D341Med (cell line): ENCODE data around the gene HECW1.
"Not testable (repeated sequence)": the region's sequence is repeated elsewhere in the genome, so short reads cannot be mapped to it uniquely, and the experiment has no call there.

Source experiments
- DNase-seq: peaks from one replicate; pipeline ENCODE4 v3.0.0; 2012; ENCODE audit warnings: low spot score

Gene HECW1

GRCh38 chr7:43208242-43208641 lies 95.8 kb downstream of the HECW1 start:
- no peak for DNase-seq

DNA sequence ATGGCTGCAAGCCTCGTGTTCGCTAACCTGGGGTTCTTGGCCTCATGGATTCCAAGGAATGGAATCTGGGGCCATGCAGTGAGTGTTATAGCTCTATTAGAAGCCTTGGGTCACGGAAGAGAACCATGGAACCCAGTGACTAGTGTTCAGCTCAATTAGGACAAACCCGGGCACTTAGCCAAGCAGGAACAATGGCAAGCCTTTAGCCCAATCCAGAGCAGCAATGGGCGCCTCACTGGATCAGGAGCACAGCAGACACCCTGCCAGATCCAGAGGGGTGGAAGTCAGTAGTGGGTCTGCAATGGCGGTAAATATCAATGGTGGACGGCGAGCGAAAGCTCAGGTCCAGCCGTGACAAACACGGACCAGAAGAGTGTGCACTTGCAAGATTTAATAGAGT lies 98.1 kb downstream of the HECW1 start:
- DNase-seq: not testable (repeated sequence)

- no peak for DNase-seq
Measured at GRCh38 chr7:43211286-43211685, 98.8 kb downstream of the HECW1 start.

GRCh38 chr7:43211693-43212092 lies 99.2 kb downstream of the HECW1 start:
- DNase-seq: no peak

GRCh38 chr7:43212921-43213320 lies 100.5 kb downstream of the HECW1 start:
- DNase-seq: no peak

- no peak for DNase-seq
Measured at GRCh38 chr7:43215061-43215460, 102.6 kb downstream of the HECW1 start.

DNA sequence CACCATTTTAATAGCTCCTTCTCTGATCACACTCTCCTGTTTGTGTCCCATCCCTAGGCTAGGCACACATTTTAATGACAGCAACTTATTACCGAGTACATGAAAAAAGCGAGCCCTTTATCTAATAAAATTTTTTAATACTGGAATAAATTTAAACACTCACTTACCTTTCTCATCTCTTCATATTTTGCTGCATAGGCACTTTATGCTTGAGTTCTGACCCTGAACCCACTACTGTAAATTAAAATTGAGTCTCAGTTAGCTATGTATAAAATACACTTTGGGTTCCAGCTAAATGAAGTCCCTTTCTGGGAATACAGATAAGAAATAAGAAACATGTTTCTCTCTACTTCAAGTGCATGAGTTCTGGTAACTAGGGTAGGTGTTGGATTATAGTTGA lies 104.6 kb downstream of the HECW1 start:
- no peak for DNase-seq

GRCh38 chr7:43218901-43219300 lies 106.5 kb downstream of the HECW1 start:
- DNase-seq: not testable (repeated sequence)

GRCh38 chr7:43220250-43220649 lies 107.8 kb downstream of the HECW1 start:
- DNase-seq: no peak

DNA sequence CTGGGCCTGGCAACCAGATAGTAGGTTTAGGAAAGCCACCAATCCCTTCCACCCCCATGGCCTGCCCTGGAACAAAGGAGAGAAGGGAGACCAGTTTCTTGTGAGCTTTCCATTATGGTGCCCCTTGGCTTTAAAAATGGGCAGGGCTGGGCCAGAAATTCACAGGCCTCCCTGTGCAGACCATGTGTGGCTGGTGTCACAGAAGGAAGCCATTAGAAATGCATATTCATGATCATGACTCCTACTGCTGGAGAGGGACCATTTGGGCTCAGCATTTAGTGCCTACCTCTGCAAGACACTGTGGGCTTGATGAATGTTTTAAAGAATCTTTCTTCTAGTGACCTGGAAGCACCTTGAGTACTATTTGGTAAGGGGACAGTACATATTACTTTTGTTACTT lies 108.3 kb downstream of the HECW1 start:
- no peak for DNase-seq

- no peak for DNase-seq
Measured at GRCh38 chr7:43229801-43230200, 117.4 kb downstream of the HECW1 start.

GRCh38 chr7:43232366-43232765 lies 119.9 kb downstream of the HECW1 start:
- DNase-seq: no peak

- no peak for DNase-seq
Measured at GRCh38 chr7:43234073-43234472, 121.6 kb downstream of the HECW1 start.

DNA sequence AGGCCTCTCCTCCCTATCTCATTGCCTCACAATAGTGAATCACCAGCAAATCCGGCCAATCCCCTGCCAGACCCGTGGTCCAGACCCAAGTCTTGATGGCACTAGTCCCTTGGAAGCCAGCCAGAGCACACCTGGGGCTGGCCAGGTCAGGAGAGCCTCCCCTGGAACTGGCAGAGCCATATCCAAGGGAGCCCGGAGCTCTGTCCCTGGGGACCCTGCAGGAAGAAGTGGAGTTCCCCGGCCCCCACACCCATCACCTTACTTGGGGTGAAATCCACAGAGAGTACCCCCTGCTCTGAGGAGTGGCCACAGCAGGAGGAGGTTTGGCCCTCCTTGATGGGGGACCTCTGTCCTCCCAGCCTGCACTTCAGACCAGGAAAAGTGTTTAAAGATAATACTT lies 122.5 kb downstream of the HECW1 start:
- DNase-seq: no peak

- no peak for DNase-seq
Measured at GRCh38 chr7:43240565-43240964, 128.1 kb downstream of the HECW1 start.

- DNase-seq: no peak
Measured at GRCh38 chr7:43242628-43243255, 130.3 kb downstream of the HECW1 start.

DNA sequence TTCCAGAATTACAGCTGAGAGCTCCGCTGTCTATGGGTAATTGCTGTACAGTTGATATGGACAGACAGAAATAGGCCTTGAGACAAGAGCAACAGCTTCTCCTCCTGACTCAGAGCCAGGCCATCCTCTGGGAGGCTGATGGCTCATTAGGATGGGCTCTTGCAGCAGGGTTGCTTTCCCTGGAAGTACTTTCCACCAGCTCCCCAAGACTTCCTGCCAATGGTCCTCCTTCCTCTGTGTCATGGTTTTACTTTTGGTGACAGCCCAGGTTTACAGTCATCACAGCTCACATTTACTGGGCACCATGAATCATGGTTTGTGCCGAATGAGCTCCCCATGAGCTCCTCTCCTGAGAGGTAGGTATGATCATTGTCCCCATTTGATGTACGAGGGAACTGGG lies 131.8 kb downstream of the HECW1 start:
- DNase-seq: no peak

GRCh38 chr7:43244784-43245183 lies 132.3 kb downstream of the HECW1 start:
- DNase-seq: peak; percentile 75

DNA sequence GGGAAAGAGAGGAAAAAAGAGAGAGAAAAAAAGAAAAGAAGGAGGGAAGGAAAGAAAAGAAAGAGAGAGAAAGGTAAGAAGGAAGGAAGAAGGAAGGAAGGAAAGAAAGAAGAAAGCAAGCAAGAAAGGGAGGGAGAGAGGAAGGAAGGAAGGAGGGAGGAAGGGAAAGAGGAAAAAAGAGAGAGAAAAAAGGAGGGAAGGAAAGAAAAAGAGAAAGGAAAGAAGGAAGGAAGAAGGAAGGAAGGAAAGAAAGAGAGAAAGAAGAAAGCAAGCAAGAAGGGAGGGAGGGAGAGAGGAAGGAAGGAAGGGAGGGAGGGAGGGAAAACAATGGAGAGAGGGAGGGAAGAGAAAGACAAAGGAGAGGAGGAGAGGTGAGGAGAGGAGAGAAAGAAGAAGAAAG lies 135.3 kb downstream of the HECW1 start:
- DNase-seq: no peak

DNA sequence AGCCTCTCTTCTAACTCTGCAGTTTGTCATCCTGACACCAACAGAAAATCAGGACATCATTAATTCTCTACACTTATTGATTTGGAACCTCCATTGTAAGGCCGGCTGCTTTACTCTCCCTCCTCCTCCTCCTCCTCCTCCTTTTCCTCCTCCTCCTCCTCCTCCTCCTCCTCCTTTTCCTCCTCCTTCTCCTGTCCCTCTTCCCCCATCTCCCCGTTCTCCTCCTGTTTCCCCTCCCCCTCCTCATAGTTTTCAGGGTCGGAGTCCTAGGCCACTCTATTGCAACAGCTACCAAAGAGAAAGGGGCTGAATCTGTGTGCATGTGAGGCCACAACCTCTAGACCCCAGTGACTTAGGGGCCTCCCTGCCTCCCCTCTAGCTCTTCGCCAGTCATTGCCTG lies 136.1 kb downstream of the HECW1 start:
- DNase-seq: no peak

GRCh38 chr7:43248961-43249822 lies 136.7 kb downstream of the HECW1 start:
- no peak for DNase-seq

GRCh38 chr7:43249823-43250145 lies 137.3 kb downstream of the HECW1 start:
- no peak for DNase-seq

GRCh38 chr7:43260980-43261878 lies 148.8 kb downstream of the HECW1 start:
- peak; percentile 75 for DNase-seq
